ENCODE measurements around the gene TUB.

GRCh38 chr11:8083088-8083395 lies 2.0 kb downstream of the TUB start:
- TF ChIP-seq CTCF (IDR thresholded peaks at IDR 0.05; ENCODE audit: low read length) = no peak
- TF ChIP-seq EZH2 (optimal IDR thresholded peaks at IDR 0.05; ENCODE audit: low read depth, low read length) = no peak
- TF ChIP-seq EZH2phosphoT487 (IDR thresholded peaks at IDR 0.05; ENCODE audit: low read length) = no peak

Data from MM.1S (cell line).